PC-3 (cell line): ENCODE measurements around the gene SLC44A3.

Experiments
- EZH2 ChIP-seq: fragments of 300-600 bp; sonication (generic); IDR thresholded peaks from one replicate; pipeline ENCODE4 v1.6.1; 2017; ENCODE audit warnings: antibody characterized with exemption, mild to moderate bottlenecking, low read length; ENCODE audit not compliant: unreplicated experiment
- TF ChIP-seq, protein P1 (sequence below): fragments of 300-600 bp; sonication (generic); conservative IDR thresholded peaks from 2 replicates; pipeline ENCODE4 v1.5.1; 2017; ENCODE audit warnings: antibody characterized with exemption, low read depth, mild to moderate bottlenecking, low read length

GRCh38 chr1:94772845-94773244 is 47.3 kb upstream of the SLC44A3 start:
- TF ChIP-seq, protein P1, sequence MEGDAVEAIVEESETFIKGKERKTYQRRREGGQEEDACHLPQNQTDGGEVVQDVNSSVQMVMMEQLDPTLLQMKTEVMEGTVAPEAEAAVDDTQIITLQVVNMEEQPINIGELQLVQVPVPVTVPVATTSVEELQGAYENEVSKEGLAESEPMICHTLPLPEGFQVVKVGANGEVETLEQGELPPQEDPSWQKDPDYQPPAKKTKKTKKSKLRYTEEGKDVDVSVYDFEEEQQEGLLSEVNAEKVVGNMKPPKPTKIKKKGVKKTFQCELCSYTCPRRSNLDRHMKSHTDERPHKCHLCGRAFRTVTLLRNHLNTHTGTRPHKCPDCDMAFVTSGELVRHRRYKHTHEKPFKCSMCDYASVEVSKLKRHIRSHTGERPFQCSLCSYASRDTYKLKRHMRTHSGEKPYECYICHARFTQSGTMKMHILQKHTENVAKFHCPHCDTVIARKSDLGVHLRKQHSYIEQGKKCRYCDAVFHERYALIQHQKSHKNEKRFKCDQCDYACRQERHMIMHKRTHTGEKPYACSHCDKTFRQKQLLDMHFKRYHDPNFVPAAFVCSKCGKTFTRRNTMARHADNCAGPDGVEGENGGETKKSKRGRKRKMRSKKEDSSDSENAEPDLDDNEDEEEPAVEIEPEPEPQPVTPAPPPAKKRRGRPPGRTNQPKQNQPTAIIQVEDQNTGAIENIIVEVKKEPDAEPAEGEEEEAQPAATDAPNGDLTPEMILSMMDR = no peak
- TF ChIP-seq EZH2 = no peak
